MM.1S (cell line): ENCODE results near the gene HPSE.

Experiments used
- DNase-seq: peaks from one replicate; pipeline ENCODE4 v3.0.0-alpha.2; 2015
- H2AFZ ChIP-seq: fragments of 300-600 bp; sonication (generic); 2 replicates; pipeline ENCODE4 v1.6.0; 2016; ENCODE audit warnings: antibody characterized with exemption, low read length
- H3F3A ChIP-seq: fragments of 300-600 bp; sonication (generic); 2 replicates; pipeline ENCODE4 v1.6.1; 2016; ENCODE audit warnings: mild to moderate bottlenecking, antibody characterized with exemption, low read length, moderate library complexity, mixed read lengths; ENCODE audit not compliant: insufficient read depth
- H3K27ac ChIP-seq: fragments of 300-600 bp; sonication (generic); 2 replicates; pipeline ENCODE4 v1.5.1; 2016; ENCODE audit warnings: mild to moderate bottlenecking, low read length
- H3K27me3 ChIP-seq: fragments of 300-600 bp; sonication (generic); replicated peaks from 2 replicates; pipeline ENCODE4 v1.6.0; 2016; ENCODE audit warnings: low read length; ENCODE audit not compliant: insufficient read depth
- H3K36me3 ChIP-seq: fragments of 300-600 bp; sonication (generic); replicated peaks from 2 replicates; pipeline ENCODE4 v1.6.1; 2016; ENCODE audit warnings: mild to moderate bottlenecking, low read length, mixed read lengths; ENCODE audit not compliant: insufficient read depth
- H3K4me1 ChIP-seq: fragments of 300-600 bp; sonication (generic); 2 replicates; pipeline ENCODE4 v1.6.1; 2016; ENCODE audit warnings: low read length, mixed read lengths
- H3K4me2 ChIP-seq: fragments of 300-600 bp; sonication (generic); 2 replicates; pipeline ENCODE4 v1.6.0; 2016; ENCODE audit warnings: low read depth, low read length
- H3K4me3 ChIP-seq: fragments of 300-600 bp; sonication (generic); 2 replicates; pipeline ENCODE4 v1.5.1; 2016; ENCODE audit warnings: low read length, mixed read lengths
- H3K79me2 ChIP-seq: fragments of 300-600 bp; sonication (generic); 2 replicates; pipeline ENCODE4 v1.6.1; 2016; ENCODE audit warnings: mixed run types, low read length, mixed read lengths
- H3K9ac ChIP-seq: fragments of 300-600 bp; sonication (generic); 2 replicates; pipeline ENCODE4 v1.6.1; 2016; ENCODE audit warnings: low read length, mixed read lengths
- H3K9me2 ChIP-seq: fragments of 300-600 bp; sonication (generic); replicated peaks from 2 replicates; pipeline ENCODE4 v1.6.1; 2016; ENCODE audit warnings: mild to moderate bottlenecking, low read length, mixed read lengths; ENCODE audit not compliant: insufficient read depth
- H3K9me3 ChIP-seq: fragments of 300-600 bp; sonication (generic); replicated peaks from 2 replicates; pipeline ENCODE4 v1.6.1; 2016; ENCODE audit warnings: mild to moderate bottlenecking, low read length, mixed read lengths; ENCODE audit not compliant: insufficient read depth
- H4K20me1 ChIP-seq: fragments of 300-600 bp; sonication (generic); 2 replicates; pipeline ENCODE4 v1.6.1; 2016; ENCODE audit warnings: mild to moderate bottlenecking, low read length, moderate library complexity, mixed read lengths; ENCODE audit not compliant: insufficient read depth
- CTCF ChIP-seq: fragments of 300-600 bp; sonication (generic); IDR thresholded peaks from 2 replicates; pipeline ENCODE4 v1.5.1; 2016; ENCODE audit warnings: antibody characterized with exemption, low read length, mixed read lengths
- EZH2 ChIP-seq: fragments of 300-600 bp; sonication (generic); optimal IDR thresholded peaks from 2 replicates; pipeline ENCODE3; 2017; ENCODE audit warnings: low read depth, mild to moderate bottlenecking, antibody characterized with exemption, low read length, mixed read lengths
- EZH2phosphoT487 ChIP-seq: fragments of 300-600 bp; sonication (generic); IDR thresholded peaks from 2 replicates; pipeline ENCODE4 v1.6.1; 2018; ENCODE audit warnings: antibody characterized with exemption, low read length

Gene HPSE

DNA sequence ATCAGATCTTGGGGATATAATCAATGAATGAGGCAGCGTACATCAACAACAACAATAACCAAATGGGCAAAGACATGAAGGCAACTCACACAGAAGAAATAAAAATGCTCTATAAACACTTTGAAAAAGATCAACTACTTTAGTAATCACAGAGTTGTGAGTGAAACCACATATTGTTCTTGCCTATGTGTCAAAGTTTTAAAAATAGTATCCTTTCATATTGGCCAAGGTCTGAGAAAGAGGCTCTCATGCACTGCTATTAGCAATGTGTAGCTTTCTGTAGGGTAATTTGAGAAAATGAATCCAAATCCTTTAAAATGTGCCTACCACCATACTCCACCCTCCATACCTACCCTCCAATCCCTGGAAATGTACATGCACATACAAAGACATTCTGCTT is 75.1 kb downstream of the HPSE start:
- H3K9me3 ChIP-seq = no peaks in the 10 kb centered on the region
- no peak overlapping the region for H3K9ac ChIP-seq
- H3K27ac ChIP-seq = peak overlapping the region; percentile 5; the same call in 1 of the 2 replicates
- no peaks in the 10 kb centered on the region for H3K27me3 ChIP-seq
- peaks cover 12% of the 10 kb centered on the region; the same call in 1 of the 2 replicates for H3F3A ChIP-seq
- peak overlapping the region; percentile 31 for H3K4me2 ChIP-seq
- H4K20me1 ChIP-seq = no peaks in the 10 kb centered on the region
- H3K4me3 ChIP-seq = no peak overlapping the region
- H2AFZ ChIP-seq = no peak overlapping the region
- TF ChIP-seq EZH2 (no peak), CTCF (no peak), EZH2phosphoT487 (no peak)
- H3K9me2 ChIP-seq = no peaks in the 10 kb centered on the region
- H3K79me2 ChIP-seq = no peaks in the 10 kb centered on the region
- peak; percentile 30 for DNase-seq
- peaks cover 8% of the 10 kb centered on the region; the same call in 1 of the 2 replicates for H3K36me3 ChIP-seq
- H3K4me1 ChIP-seq = peaks cover 43% of the 10 kb centered on the region

DNA sequence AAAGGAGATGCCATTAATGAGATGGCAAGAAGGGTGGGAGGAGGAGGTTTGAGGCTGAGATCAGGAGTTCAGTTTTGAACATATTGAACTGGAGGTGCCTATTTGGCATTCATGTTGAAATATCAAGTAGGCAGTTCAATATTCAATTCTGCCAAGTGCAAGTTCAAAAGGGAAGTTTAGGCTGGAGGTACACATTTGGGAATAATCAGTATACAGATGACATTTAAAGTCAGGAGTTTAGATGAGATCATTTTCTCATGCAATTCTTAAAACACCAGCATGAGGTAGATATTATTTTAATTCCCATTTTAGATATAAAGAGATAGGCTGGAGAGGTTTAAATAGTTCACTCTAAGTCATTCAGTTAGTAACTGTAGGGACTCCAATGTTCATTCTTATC is 76.2 kb downstream of the HPSE start:
- no peaks in the 10 kb centered on the region for H3K9me3 ChIP-seq
- H3K27ac ChIP-seq = no peak overlapping the region
- no peak for TF ChIP-seq CTCF
- no peak for TF ChIP-seq EZH2phosphoT487
- DNase-seq = no peak
- peaks cover 12% of the 10 kb centered on the region; the same call in 1 of the 2 replicates for H3F3A ChIP-seq
- H3K4me3 ChIP-seq = no peak overlapping the region
- H3K9ac ChIP-seq = no peak overlapping the region
- no peak overlapping the region for H3K4me2 ChIP-seq
- no peaks in the 10 kb centered on the region for H3K9me2 ChIP-seq
- H3K36me3 ChIP-seq = peaks cover 8% of the 10 kb centered on the region; the same call in 1 of the 2 replicates
- H3K79me2 ChIP-seq = no peaks in the 10 kb centered on the region
- no peak overlapping the region for H2AFZ ChIP-seq
- H3K27me3 ChIP-seq = no peaks in the 10 kb centered on the region
- H3K4me1 ChIP-seq = peaks cover 40% of the 10 kb centered on the region
- H4K20me1 ChIP-seq = no peaks in the 10 kb centered on the region

- Histone ChIP-seq H3K9ac (no peak overlapping the region), H3K9me2 (no peaks in the 10 kb centered on the region), H3K36me3 (peaks cover 8% of the 10 kb centered on the region; the same call in 1 of the 2 replicates), H3K4me3 (no peak overlapping the region), H3K9me3 (no peaks in the 10 kb centered on the region), H3K4me2 (no peak overlapping the region), H3K79me2 (no peaks in the 10 kb centered on the region), H2AFZ (no peak overlapping the region), H3F3A (peaks cover 11% of the 10 kb centered on the region; the same call in 1 of the 2 replicates), H3K4me1 (peaks cover 40% of the 10 kb centered on the region), H4K20me1 (no peaks in the 10 kb centered on the region), H3K27me3 (no peaks in the 10 kb centered on the region), H3K27ac (no peak overlapping the region)
- TF ChIP-seq CTCF (no peak), EZH2 (no peak), EZH2phosphoT487 (no peak)
- no peak for DNase-seq
Observed at GRCh38 chr4:83257811-83258210, 76.8 kb downstream of the HPSE start.
